ENCODE data around the gene REEP6.
"Not testable (repeated sequence)": the region's sequence is repeated elsewhere in the genome, so short reads cannot be mapped to it uniquely, and the experiment has no call there.

REEP6 gene

DNA sequence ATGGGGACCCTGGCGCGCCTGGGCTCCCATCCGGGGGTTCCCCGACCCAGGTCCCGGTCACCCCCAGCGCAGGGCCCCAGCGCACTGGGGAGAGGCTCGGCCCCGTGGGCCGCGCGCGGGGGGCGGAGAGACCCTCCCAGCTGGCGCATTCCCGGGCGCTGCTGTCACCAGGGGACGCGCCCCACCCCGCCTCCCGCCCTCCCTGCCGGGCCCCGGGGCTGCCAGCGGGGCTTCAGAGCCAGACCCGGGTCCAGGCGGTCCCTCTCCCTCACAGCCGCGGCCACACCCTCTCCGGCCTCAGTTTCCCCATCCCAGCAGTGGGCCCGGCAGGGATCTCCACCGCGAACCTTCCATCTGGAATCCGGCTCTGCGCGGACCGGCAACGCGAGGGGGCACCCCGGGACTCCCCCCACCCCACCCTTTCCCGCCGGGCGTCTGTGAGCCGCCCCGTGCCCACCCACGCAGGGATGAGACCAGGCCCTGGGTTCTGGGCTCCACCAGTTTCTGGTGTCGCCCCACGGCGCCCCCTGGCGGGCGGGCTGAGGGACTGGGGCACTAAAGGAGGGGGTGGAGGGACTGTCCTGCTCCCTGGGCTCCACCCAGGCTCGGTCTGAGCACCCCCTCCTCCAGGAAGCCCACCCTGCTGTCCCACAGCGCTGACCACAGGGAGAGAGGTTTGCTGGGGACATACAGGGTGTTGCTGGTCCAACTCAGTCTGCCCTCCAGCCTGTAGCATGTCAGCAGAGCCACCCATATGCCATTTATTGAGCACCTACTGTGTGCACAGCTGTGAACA is 22.7 kb downstream of the REEP6 start:
- peak; percentile 66 for DNase-seq (ENCODE audit: low read depth)
- H3K4me3 ChIP-seq (ENCODE audit: low read length): peak overlapping the region; percentile 89
- TF ChIP-seq, protein P1, sequence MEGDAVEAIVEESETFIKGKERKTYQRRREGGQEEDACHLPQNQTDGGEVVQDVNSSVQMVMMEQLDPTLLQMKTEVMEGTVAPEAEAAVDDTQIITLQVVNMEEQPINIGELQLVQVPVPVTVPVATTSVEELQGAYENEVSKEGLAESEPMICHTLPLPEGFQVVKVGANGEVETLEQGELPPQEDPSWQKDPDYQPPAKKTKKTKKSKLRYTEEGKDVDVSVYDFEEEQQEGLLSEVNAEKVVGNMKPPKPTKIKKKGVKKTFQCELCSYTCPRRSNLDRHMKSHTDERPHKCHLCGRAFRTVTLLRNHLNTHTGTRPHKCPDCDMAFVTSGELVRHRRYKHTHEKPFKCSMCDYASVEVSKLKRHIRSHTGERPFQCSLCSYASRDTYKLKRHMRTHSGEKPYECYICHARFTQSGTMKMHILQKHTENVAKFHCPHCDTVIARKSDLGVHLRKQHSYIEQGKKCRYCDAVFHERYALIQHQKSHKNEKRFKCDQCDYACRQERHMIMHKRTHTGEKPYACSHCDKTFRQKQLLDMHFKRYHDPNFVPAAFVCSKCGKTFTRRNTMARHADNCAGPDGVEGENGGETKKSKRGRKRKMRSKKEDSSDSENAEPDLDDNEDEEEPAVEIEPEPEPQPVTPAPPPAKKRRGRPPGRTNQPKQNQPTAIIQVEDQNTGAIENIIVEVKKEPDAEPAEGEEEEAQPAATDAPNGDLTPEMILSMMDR (conservative IDR thresholded peaks at IDR 0.05; ENCODE audit: low read length): peak; percentile 65

- TF ChIP-seq, protein P1 (conservative IDR thresholded peaks at IDR 0.05; ENCODE audit: low read length): no peak
- DNase-seq (ENCODE audit: low read depth): no peak
- no peak overlapping the region for H3K4me3 ChIP-seq (ENCODE audit: low read length)
Observed at GRCh38 chr19:1514295-1514661, 23.3 kb downstream of the REEP6 start.

- no peak for DNase-seq (ENCODE audit: low read depth)
- H3K4me3 ChIP-seq (ENCODE audit: low read length): no peak overlapping the region
- TF ChIP-seq, protein P1 (conservative IDR thresholded peaks at IDR 0.05; ENCODE audit: low read length): no peak
Observed at GRCh38 chr19:1514986-1515721, 24.2 kb downstream of the REEP6 start.

- TF ChIP-seq, protein P1 (conservative IDR thresholded peaks at IDR 0.05; ENCODE audit: low read length): no peak
- H3K4me3 ChIP-seq (ENCODE audit: low read length): no peak overlapping the region
- DNase-seq (ENCODE audit: low read depth): no peak
Observed at GRCh38 chr19:1516395-1516753, 25.4 kb downstream of the REEP6 start.

- H3K4me3 ChIP-seq (ENCODE audit: low read length): no peak overlapping the region
- TF ChIP-seq, protein P1 (conservative IDR thresholded peaks at IDR 0.05; ENCODE audit: low read length): no peak
- no peak for DNase-seq (ENCODE audit: low read depth)
Observed at GRCh38 chr19:1518471-1518870, 27.5 kb downstream of the REEP6 start.

GRCh38 chr19:1519802-1520201 is 28.8 kb downstream of the REEP6 start:
- H3K4me3 ChIP-seq (ENCODE audit: low read length); DNase-seq (ENCODE audit: low read depth): not testable (repeated sequence)

DNA sequence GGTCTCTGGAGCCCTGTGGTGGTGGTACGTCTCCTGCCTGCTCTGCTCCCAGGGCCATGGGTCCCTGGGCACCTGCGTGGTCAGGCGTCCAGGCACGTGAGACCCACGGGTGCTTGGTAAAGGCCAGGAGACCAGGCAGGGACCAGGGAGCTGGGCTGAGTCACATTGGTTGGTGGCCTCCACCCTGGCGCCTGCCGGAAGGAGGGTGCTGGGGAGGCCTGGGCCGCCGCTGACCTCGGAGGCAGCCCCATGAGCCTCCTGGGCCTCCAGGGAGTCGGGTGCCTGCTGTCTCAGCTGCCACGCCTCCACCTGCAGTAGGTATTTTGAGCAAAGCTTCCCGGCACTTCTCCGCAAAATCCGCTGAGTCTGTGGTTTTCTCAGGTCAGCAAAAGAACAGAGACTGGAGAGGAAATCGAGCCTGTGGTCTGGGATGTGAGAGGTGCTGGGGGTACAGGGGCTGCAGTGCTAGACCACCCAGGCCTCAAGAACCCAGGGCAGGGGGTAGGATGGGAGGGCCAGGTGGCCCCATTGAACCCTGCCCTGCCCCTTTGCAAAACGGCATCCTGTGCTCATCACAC is 29.3 kb downstream of the REEP6 start:
- DNase-seq (ENCODE audit: low read depth): no peak
- H3K4me3 ChIP-seq (ENCODE audit: low read length): no peak overlapping the region
- TF ChIP-seq, protein P1 (conservative IDR thresholded peaks at IDR 0.05; ENCODE audit: low read length): no peak
